ENCODE measurements around the gene PIGB. TPM values are rescaled to one million over a fixed set of nuclear protein-coding genes. Genes with fewer than 3 reads are reported as not detected.

Gene PIGB
- total RNA-seq, 1 experiment from 2014 or later, result 5.2 TPM

GRCh38 chr15:55372701-55373440, 53.8 kb downstream of the PIGB start (continued):
- no peak for TF ChIP-seq ZNF219 (CRISPR knock-in tag; IDR thresholded peaks at IDR 0.05; ENCODE audit: borderline replicate concordance)
- TF ChIP-seq, protein P1, sequence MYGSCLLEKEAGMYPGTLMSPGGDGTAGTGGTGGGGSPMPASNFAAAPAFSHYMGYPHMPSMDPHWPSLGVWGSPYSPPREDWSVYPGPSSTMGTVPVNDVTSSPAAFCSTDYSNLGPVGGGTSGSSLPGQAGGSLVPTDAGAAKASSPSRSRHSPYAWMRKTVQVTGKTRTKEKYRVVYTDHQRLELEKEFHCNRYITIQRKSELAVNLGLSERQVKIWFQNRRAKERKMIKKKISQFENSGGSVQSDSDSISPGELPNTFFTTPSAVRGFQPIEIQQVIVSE (CRISPR knock-in tag; IDR thresholded peaks at IDR 0.05; ENCODE audit: borderline replicate concordance), result no peak
- no peak for TF ChIP-seq MYBL2 (CRISPR knock-in tag; IDR thresholded peaks at IDR 0.05)
- TF ChIP-seq PRRX2 (CRISPR knock-in tag; IDR thresholded peaks at IDR 0.05), result no peak
- TF ChIP-seq, protein P2, sequence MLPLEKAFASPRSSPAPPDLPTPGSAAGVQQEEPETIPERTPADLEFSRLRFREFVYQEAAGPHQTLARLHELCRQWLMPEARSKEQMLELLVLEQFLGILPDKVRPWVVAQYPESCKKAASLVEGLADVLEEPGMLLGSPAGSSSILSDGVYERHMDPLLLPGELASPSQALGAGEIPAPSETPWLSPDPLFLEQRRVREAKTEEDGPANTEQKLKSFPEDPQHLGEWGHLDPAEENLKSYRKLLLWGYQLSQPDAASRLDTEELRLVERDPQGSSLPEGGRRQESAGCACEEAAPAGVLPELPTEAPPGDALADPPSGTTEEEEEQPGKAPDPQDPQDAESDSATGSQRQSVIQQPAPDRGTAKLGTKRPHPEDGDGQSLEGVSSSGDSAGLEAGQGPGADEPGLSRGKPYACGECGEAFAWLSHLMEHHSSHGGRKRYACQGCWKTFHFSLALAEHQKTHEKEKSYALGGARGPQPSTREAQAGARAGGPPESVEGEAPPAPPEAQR (CRISPR knock-in tag; IDR thresholded peaks at IDR 0.05), result no peak
- TF ChIP-seq, protein P3, sequence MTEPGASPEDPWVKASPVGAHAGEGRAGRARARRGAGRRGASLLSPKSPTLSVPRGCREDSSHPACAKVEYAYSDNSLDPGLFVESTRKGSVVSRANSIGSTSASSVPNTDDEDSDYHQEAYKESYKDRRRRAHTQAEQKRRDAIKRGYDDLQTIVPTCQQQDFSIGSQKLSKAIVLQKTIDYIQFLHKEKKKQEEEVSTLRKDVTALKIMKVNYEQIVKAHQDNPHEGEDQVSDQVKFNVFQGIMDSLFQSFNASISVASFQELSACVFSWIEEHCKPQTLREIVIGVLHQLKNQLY (CRISPR knock-in tag; IDR thresholded peaks at IDR 0.05), result no peak
- TF ChIP-seq ARID4B (CRISPR knock-in tag; IDR thresholded peaks at IDR 0.05; ENCODE audit: borderline replicate concordance), result no peak
- TF ChIP-seq FOXK1 (CRISPR knock-in tag; IDR thresholded peaks at IDR 0.05), result no peak
- no peak for TF ChIP-seq ZNF532 (CRISPR knock-in tag; IDR thresholded peaks at IDR 0.05; ENCODE audit: borderline replicate concordance)
- TF ChIP-seq ESRRA (CRISPR knock-in tag; IDR thresholded peaks at IDR 0.05; ENCODE audit: borderline replicate concordance), result no peak
- TF ChIP-seq USF2 (CRISPR knock-in tag; IDR thresholded peaks at IDR 0.05), result no peak

DNA sequence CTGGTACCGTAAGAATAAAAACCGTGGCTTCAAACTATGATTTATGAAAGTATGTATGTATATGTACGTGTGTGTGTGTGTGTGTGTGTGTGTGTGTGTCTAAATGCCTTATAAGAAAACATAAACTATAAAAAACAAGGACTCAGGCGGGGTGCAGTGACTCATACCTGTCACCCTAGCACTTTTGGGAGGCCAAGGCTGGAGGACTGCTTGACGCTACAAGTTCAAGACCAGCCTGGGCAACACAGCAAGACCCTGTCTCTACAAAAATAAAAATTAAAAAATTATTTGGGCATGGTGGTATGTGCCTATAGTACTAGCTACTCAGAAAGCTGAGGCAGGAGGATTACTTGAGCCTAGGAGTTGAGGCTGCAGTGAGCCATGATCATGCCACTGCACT, 60.1 kb downstream of the PIGB start:
- no peak overlapping the region for H3K4me3 Mint-ChIP-seq
- DNase-seq (ENCODE audit: low spot score), result no peak
- ChIA-PET POLR2A (interaction anchor here (0.6 kb wide), 1 partner anchor 339 kb away, joined by 4 read pairs; no protein-coding TSS in a partner anchor), CTCF (no interaction called here)
- H3K9me3 Mint-ChIP-seq, result peaks cover 6% of the 10 kb centered on the region
- no peak overlapping the region for H3K27ac Mint-ChIP-seq
- peaks cover 9% of the 10 kb centered on the region for H3K36me3 Mint-ChIP-seq
- H3K27me3 Mint-ChIP-seq (ENCODE audit: low read depth), result no peaks in the 10 kb centered on the region
- no peak for ATAC-seq
- no peaks in the 10 kb centered on the region for H3K4me1 Mint-ChIP-seq
- TF ChIP-seq, protein P2 (CRISPR knock-in tag; IDR thresholded peaks at IDR 0.05), result no peak
- TF ChIP-seq RELA (CRISPR knock-in tag; IDR thresholded peaks at IDR 0.05; ENCODE audit: borderline replicate concordance) (no peak), ZNF423 (CRISPR knock-in tag; IDR thresholded peaks at IDR 0.05) (no peak), HMGXB4 (CRISPR knock-in tag; IDR thresholded peaks at IDR 0.05) (no peak), GABPB1 (CRISPR knock-in tag; IDR thresholded peaks at IDR 0.05) (no peak)
- TF ChIP-seq, protein P4, sequence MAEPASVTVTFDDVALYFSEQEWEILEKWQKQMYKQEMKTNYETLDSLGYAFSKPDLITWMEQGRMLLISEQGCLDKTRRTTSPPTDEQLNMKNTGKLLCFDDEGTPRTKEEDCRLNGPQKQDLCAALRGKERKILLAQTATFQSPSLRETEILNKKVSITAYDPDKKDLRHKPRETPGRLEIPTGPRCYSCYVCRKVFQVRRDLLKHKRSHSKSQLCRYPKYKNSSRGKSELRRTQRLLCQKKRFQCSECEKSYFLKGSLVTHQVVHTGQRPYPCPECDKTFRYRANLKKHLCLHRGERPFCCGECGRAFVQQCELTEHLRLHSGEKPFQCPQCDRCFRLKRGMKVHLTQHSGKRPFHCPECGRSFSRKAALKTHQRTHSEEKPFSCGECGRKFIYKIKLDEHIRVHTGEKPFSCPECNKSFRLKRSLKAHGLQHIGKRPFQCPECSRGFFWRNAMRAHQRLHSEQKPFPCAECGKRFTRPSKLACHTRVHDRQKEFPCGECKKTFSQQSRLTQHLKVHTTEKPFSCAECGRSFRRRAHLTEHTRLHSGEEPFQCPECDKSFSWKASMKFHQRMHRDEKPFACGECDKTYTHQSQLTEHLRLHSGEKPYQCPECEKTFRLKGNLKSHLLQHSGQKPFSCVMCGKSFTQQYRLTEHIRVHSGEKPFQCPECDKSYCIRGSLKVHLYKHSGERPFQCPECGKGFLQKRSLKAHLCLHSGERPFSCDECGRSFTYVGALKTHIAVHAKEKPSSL (CRISPR knock-in tag; conservative IDR thresholded peaks at IDR 0.05), result no peak

Measured in WTC11 (cell line).